Gastroesophageal sphincter (tissue), 4 donors: Measurements from ENCODE around the gene CACNA1I. TPM values are rescaled to one million over a fixed set of nuclear protein-coding genes. Genes with fewer than 3 reads are reported as not detected.

Experiments
- ATAC-seq: fragments of 150-250 bp; one replicate; pipeline ENCODE4 v1.9.1; 2016; ENCODE audit warnings: mild to moderate bottlenecking, moderate library complexity
- H3K27ac ChIP-seq, 4 donors: fragments of 200-600 bp; sonication (generic) in 3 of 4; 1 replicate in 3 of 4; 2 replicates in 1 of 4; pipeline ENCODE4 v1.5.1; 2016 to 2019
- H3K27me3 ChIP-seq: fragments of 200-600 bp; sonication (generic); one replicate; pipeline ENCODE4 v1.5.1; 2019
- H3K36me3 ChIP-seq, 2 donors: fragments of 200-600 bp; sonication (generic); one replicate each; pipeline ENCODE4 v1.5.1; 2019; ENCODE audit warnings: control low read depth in 1 of 2
- H3K4me1 ChIP-seq, 3 donors: fragments of 200-600 bp; sonication (generic); 1 replicate in 2 of 3; 2 replicates in 1 of 3; pipeline ENCODE4 v1.5.1; 2016 to 2019; ENCODE audit warnings: control low read depth in 2 of 3
- H3K4me3 ChIP-seq, 2 donors: fragments of 200-600 bp; sonication (generic); one replicate each; pipeline ENCODE4 v1.5.1; 2019; ENCODE audit warnings: mild to moderate bottlenecking in 1 of 2, moderate library complexity in 1 of 2
- H3K9me3 ChIP-seq, 3 donors: fragments of 200-600 bp; sonication (generic); one replicate each; pipeline ENCODE4 v1.5.1; 2017 to 2019; ENCODE audit warnings: control low read depth in 2 of 3
- EP300 ChIP-seq: sonication (generic); formaldehyde crosslinking; IDR thresholded peaks from one replicate; pipeline ENCODE4 v1.6.1; 2017; ENCODE audit warnings: antibody characterized with exemption, mild to moderate bottlenecking
- POLR2A ChIP-seq, 2 donors: fragments of 450-650 bp; IDR thresholded peaks; one replicate each; pipeline ENCODE4 v1.6.1; 2017; ENCODE audit warnings: antibody characterized with exemption in 2 of 2, mild to moderate bottlenecking in 2 of 2, moderate library complexity in 1 of 2
- POLR2AphosphoS5 ChIP-seq: sonication (generic); formaldehyde crosslinking; IDR thresholded peaks from one replicate; pipeline ENCODE4 v1.6.1; 2017; ENCODE audit warnings: antibody characterized with exemption
- WGBS, 2 donors: methylation state at CpG; one replicate each; pipeline ENCODE4 v1.1.5; 2018; ENCODE audit warnings: low coverage in 1 of 2; 5-methylcytosine and 5-hydroxymethylcytosine counted together
- total RNA-seq, 4 donors: library from RNA; depleted of rRNA; stranded (reverse); fragments of >200 nt; gene quantifications; one replicate each; pipeline ENCODE4 v1.1.0, GENCODE V29; 2016
- TF ChIP-seq, protein P1 (sequence below), 4 experiments: fragments of 200-600 bp in 2 of 4; fragments of 450-650 bp in 2 of 4; sonication (generic) in 1 of 4; IDR thresholded peaks; one replicate each; pipeline ENCODE4 v1.5.1; 2017 to 2019; ENCODE audit warnings: antibody characterized with exemption in 4 of 4, mild to moderate bottlenecking in 2 of 4, moderate library complexity in 2 of 4

The CACNA1I gene
- total RNA-seq, 4 donors from 2014 or later = 0.04 to 0.54 (median 0.11) TPM

DNA sequence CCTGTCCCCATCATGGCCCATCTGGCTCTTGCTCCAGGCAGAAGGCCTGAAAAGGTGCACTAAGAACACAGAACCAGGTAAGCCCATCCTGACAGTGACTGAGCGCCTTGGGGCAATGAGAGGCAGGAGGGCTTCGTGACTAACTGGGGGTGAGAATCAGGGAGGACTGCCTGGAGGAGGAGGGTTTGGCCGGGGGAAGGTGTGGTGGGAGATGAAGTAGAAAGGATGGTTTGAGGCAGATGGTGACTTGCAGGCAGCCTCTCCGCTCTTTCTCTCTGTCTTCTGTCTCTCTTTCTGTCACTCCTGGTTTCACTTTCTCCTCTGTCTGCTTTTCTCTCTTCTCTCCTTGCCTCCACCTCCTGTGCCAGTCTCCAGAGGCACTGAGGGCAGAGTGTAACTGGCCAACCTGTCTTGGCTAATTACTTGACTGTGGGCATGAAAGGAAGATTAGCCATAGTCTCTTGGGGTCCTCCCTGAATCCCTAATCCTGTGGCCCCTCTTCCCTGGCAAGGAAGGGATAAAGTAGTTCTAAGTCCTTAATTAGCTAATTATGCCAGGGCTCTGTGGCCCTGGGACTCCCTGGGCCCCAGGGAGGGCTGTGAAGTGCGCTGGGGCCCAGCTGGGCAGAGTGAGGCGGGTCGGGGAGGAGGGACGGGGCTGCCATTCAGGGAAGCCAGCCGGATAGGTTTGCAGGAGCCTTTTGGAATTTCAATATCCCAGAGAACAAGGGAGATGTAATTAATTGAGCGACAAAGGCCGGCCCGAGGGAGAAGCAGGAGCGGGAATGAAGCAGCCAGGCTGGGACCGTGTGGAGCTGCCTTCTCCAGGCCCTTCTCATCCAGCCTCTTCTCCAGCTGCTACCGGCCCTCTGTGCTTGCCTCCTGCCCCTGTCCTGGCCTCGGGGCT is 61.1 kb downstream of the CACNA1I start:
- Histone ChIP-seq H3K36me3 (no peaks in the 10 kb centered on the region), H3K4me1 (no peaks in the 10 kb centered on the region), H3K9me3 (peaks cover 0 to 16% (median 0%) of the 10 kb centered on the region in 3 donors), H3K27me3 (peaks cover 72% of the 10 kb centered on the region), H3K27ac (no peak overlapping the region), H3K4me3 (no peak overlapping the region)
- TF ChIP-seq, protein P1, sequence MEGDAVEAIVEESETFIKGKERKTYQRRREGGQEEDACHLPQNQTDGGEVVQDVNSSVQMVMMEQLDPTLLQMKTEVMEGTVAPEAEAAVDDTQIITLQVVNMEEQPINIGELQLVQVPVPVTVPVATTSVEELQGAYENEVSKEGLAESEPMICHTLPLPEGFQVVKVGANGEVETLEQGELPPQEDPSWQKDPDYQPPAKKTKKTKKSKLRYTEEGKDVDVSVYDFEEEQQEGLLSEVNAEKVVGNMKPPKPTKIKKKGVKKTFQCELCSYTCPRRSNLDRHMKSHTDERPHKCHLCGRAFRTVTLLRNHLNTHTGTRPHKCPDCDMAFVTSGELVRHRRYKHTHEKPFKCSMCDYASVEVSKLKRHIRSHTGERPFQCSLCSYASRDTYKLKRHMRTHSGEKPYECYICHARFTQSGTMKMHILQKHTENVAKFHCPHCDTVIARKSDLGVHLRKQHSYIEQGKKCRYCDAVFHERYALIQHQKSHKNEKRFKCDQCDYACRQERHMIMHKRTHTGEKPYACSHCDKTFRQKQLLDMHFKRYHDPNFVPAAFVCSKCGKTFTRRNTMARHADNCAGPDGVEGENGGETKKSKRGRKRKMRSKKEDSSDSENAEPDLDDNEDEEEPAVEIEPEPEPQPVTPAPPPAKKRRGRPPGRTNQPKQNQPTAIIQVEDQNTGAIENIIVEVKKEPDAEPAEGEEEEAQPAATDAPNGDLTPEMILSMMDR (IDR thresholded peaks at IDR 0.05) = no peak
- no peak for TF ChIP-seq EP300
- TF ChIP-seq POLR2A (IDR thresholded peaks at IDR 0.05) = no peak
- no peak for TF ChIP-seq POLR2AphosphoS5
- ATAC-seq = no peak
- WGBS, 2 donors = 86% methylated on average over 2 of the region's 16 CpGs; no CpG with 5 or more reads in 1 of the 2 donors

DNA sequence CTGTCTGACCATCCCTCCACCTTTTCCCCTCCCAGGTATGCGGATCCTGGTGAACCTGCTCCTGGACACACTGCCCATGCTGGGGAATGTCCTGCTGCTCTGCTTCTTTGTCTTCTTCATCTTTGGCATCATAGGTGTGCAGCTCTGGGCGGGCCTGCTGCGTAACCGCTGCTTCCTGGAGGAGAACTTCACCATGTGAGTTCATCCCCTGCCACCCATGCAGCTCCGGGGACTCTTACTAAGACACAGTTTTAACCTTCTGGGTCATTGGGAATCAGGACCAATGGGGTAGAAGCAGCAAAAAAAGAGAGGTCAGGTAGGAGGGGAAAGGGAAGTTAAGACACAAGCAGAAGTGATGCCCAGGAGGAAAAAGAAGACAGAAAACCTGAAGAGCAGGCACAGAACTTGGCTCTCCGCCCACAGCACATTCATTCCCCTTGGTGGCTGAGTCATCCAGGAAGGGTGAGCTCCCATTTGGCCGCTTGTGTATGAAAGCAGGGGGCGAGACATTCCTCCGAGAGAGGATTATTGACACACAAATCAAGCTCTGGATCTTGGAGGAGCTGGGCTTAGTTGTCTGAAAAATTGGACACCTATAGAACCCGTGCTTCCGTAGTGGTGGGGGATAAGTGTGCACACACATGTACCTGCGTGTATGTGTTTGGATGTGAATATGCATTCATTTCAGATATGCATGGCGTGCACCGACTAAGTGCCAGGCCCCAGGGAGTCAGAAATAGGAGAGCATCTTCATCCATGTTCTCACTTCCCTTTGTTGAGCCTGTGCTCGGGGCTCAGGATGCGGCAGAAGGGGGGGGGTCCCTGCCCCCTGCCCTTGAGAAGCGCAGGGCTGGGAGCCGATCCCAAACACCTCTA is 64.2 kb downstream of the CACNA1I start:
- Histone ChIP-seq H3K27me3 (peaks cover 40% of the 10 kb centered on the region), H3K36me3 (no peaks in the 10 kb centered on the region), H3K27ac (no peak overlapping the region), H3K4me1 (no peaks in the 10 kb centered on the region), H3K9me3 (peaks cover 0 to 22% (median 0%) of the 10 kb centered on the region in 3 donors), H3K4me3 (no peak overlapping the region)
- no peak for ATAC-seq
- 61 to 100% methylated on average over 1 to 11 of the region's 18 CpGs for WGBS, 2 donors
- no peak for TF ChIP-seq POLR2AphosphoS5
- no peak for TF ChIP-seq POLR2A (IDR thresholded peaks at IDR 0.05)
- no peak for TF ChIP-seq EP300
- TF ChIP-seq, protein P1 (IDR thresholded peaks at IDR 0.05) = no peak

DNA sequence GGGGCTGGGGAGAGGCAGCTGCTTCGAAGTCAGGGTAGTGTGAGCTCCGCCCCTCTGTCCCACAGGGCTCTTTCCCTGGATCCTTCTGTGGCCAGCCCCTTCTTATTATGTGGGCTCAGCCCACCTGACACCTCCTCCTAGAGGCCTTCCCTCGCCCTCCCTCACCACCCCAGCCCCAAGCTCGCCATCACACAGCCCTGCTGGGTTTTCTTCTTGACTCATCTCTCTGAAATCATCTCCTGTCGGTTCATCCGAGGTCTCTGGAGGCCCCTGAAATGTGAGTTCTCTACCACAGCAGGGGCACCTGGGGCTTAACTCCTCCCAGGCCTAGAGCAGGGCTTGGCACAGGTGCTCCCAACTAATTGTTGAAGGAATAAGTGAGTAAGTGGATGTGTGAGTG is 65.2 kb downstream of the CACNA1I start:
- 40 to 51% methylated on average over 1 to 4 of the region's 6 CpGs for WGBS, 2 donors
- TF ChIP-seq POLR2AphosphoS5 (no peak), POLR2A (IDR thresholded peaks at IDR 0.05) (no peak), EP300 (no peak)
- TF ChIP-seq, protein P1 (IDR thresholded peaks at IDR 0.05) = no peak
- Histone ChIP-seq H3K36me3 (no peaks in the 10 kb centered on the region), H3K9me3 (peaks cover 0 to 25% (median 0%) of the 10 kb centered on the region in 3 donors), H3K4me1 (no peaks in the 10 kb centered on the region), H3K4me3 (no peak overlapping the region), H3K27me3 (peaks cover 36% of the 10 kb centered on the region), H3K27ac (no peak overlapping the region)
- no peak for ATAC-seq

DNA sequence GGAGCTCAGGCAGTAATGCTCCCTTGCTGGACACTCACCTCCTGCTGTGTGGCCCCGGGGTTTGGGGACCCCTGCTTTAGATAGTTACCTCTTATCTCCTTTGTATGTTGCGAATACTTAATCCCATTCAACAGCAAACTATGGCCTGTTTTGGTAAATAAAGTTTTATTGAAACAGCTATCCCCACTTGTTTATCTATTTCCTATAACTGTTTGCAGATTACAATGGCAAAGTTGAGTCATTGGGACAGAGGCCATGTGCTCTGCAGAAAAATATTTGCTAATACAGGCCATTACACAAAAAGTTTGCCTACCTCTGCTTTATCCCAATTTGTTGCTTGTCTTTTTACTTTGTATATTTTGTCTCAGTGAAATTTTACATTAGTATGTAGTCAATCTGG is 68.4 kb downstream of the CACNA1I start:
- Histone ChIP-seq H3K4me3 (no peak overlapping the region), H3K9me3 (peaks cover 0 to 18% (median 0%) of the 10 kb centered on the region in 3 donors), H3K27ac (no peak overlapping the region), H3K27me3 (peaks cover 28% of the 10 kb centered on the region), H3K4me1 (no peaks in the 10 kb centered on the region), H3K36me3 (no peaks in the 10 kb centered on the region)
- no peak for ATAC-seq
- WGBS, 2 donors = 70 to 79% methylated on average over 2 of the region's 2 CpGs
- no peak for TF ChIP-seq POLR2AphosphoS5
- TF ChIP-seq POLR2A (IDR thresholded peaks at IDR 0.05) = no peak
- TF ChIP-seq, protein P1 (IDR thresholded peaks at IDR 0.05) = no peak
- TF ChIP-seq EP300 = no peak
